Suprapubic skin (tissue), 4 donors: ENCODE results near the gene SMIM36.

Experiments
- EP300 ChIP-seq: sonication (generic); formaldehyde crosslinking; IDR thresholded peaks from one replicate; pipeline ENCODE4 v1.6.1; 2017; ENCODE audit warnings: antibody characterized with exemption
- POLR2A ChIP-seq, 2 donors: fragments of 450-650 bp; IDR thresholded peaks; one replicate each; pipeline ENCODE4 v1.6.1; 2017; ENCODE audit warnings: antibody characterized with exemption in 2 of 2, mild to moderate bottlenecking in 2 of 2, moderate library complexity in 2 of 2
- POLR2AphosphoS5 ChIP-seq, 3 donors: sonication (generic); formaldehyde crosslinking; IDR thresholded peaks; one replicate each; pipeline ENCODE4 v1.6.1; 2017; ENCODE audit warnings: antibody characterized with exemption in 3 of 3
- TF ChIP-seq, protein P1 (sequence below), 2 donors: fragments of 200-600 bp in 1 of 2; fragments of 450-650 bp in 1 of 2; sonication (generic) in 1 of 2; IDR thresholded peaks; one replicate each; pipeline ENCODE4 v1.5.1; 2016 to 2019; ENCODE audit warnings: antibody characterized with exemption in 2 of 2, mild to moderate bottlenecking in 1 of 2, moderate library complexity in 1 of 2

DNA sequence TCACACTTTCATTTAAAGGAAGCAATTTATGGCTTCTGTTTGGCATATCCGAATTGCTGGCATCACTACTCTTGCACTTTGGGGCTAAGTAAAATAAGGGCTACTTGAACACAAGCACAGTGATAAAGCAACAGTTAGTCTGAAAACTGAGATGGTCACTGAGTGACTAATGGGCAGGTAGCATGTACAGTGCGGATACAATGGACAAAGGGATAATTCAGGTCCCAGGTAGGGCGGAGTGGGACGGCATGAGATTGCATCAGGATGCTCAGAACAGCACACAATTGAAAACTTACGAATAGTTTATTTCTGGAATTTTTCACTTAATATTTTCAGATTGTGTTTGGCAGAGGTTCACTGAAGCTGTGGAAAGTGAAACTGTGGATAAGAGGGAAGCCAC, 9.2 kb upstream of the SMIM36 start:
- TF ChIP-seq, protein P1, sequence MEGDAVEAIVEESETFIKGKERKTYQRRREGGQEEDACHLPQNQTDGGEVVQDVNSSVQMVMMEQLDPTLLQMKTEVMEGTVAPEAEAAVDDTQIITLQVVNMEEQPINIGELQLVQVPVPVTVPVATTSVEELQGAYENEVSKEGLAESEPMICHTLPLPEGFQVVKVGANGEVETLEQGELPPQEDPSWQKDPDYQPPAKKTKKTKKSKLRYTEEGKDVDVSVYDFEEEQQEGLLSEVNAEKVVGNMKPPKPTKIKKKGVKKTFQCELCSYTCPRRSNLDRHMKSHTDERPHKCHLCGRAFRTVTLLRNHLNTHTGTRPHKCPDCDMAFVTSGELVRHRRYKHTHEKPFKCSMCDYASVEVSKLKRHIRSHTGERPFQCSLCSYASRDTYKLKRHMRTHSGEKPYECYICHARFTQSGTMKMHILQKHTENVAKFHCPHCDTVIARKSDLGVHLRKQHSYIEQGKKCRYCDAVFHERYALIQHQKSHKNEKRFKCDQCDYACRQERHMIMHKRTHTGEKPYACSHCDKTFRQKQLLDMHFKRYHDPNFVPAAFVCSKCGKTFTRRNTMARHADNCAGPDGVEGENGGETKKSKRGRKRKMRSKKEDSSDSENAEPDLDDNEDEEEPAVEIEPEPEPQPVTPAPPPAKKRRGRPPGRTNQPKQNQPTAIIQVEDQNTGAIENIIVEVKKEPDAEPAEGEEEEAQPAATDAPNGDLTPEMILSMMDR (IDR thresholded peaks at IDR 0.05), result no peak
- TF ChIP-seq EP300 (no peak), POLR2A (IDR thresholded peaks at IDR 0.05) (no peak), POLR2AphosphoS5 (IDR thresholded peaks at IDR 0.05) (no peak)
